HFFc6 (cell line): ENCODE measurements around the gene EXOC2. TPM values are rescaled to one million over a fixed set of nuclear protein-coding genes. Genes with fewer than 3 reads are reported as not detected.

Experiments used
- DNase-seq: peaks from one replicate; pipeline ENCODE4 v3.0.0-alpha.2; 2018
- H3K27ac Mint-ChIP-seq: 2 replicates; pipeline ENCODE4 v1.8.0; 2020; ENCODE audit warnings: mild to moderate bottlenecking, mixed read lengths
- H3K27me3 Mint-ChIP-seq: 2 replicates; pipeline ENCODE4 v1.8.0; 2021; ENCODE audit warnings: mild to moderate bottlenecking, moderate library complexity, mixed read lengths; ENCODE audit not compliant: insufficient read depth
- H3K36me3 Mint-ChIP-seq: 2 replicates; pipeline ENCODE4 v1.8.0; 2021; ENCODE audit warnings: low read depth, mixed read lengths
- H3K4me1 Mint-ChIP-seq: 2 replicates; pipeline ENCODE4 v1.8.0; 2020; ENCODE audit warnings: low read depth, mixed read lengths
- H3K4me3 Mint-ChIP-seq: 2 replicates; pipeline ENCODE4 v1.8.0; 2020; ENCODE audit warnings: mild to moderate bottlenecking, moderate library complexity, mixed read lengths
- H3K9me3 Mint-ChIP-seq: 2 replicates; pipeline ENCODE4 v1.8.0; 2020; ENCODE audit warnings: mild to moderate bottlenecking, mixed read lengths
- total RNA-seq, 6 experiments: library from RNA; stranded (reverse); fragmentation: NEBNext Ultra II Directional; extraction: Animal tissue kit (Norgen Biotek cat#: 25700); gene quantifications; 2 replicates in 1 of 6; 3 replicates in 5 of 6; pipeline ENCODE4 v1.2.3, GENCODE V29; 2021
- TF ChIP-seq, protein P1 (sequence below): fragments of 200-600 bp; sonication (generic); IDR thresholded peaks from 2 replicates; pipeline ENCODE4 v1.5.0; 2021; ENCODE audit warnings: antibody characterized with exemption, mild to moderate bottlenecking

The EXOC2 gene
- total RNA-seq, 6 experiments from 2014 or later, result 19.3 to 22.4 (median 20.3) TPM

DNA sequence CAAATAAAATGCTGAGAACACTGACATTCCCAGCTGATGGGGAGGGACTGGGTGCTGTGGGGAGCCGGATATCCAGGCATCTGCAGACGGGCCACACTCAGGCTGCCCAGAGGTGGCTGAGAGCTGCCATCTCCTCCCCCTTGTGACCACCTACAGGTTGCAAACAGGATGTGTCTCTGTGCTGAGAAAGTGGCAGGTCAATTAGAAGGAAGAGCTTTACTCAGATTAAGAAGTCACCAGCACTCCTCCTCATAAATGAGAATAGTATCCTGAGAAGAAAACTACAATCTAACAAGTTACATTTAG, 99.1 kb downstream of the EXOC2 start:
- Mint-ChIP-seq H3K4me1 (no peaks in the 10 kb centered on the region), H3K27ac (no peak overlapping the region), H3K36me3 (no peaks in the 10 kb centered on the region), H3K4me3 (no peak overlapping the region), H3K27me3 (no peaks in the 10 kb centered on the region), H3K9me3 (no peaks in the 10 kb centered on the region)
- DNase-seq, result no peak
- TF ChIP-seq, protein P1, sequence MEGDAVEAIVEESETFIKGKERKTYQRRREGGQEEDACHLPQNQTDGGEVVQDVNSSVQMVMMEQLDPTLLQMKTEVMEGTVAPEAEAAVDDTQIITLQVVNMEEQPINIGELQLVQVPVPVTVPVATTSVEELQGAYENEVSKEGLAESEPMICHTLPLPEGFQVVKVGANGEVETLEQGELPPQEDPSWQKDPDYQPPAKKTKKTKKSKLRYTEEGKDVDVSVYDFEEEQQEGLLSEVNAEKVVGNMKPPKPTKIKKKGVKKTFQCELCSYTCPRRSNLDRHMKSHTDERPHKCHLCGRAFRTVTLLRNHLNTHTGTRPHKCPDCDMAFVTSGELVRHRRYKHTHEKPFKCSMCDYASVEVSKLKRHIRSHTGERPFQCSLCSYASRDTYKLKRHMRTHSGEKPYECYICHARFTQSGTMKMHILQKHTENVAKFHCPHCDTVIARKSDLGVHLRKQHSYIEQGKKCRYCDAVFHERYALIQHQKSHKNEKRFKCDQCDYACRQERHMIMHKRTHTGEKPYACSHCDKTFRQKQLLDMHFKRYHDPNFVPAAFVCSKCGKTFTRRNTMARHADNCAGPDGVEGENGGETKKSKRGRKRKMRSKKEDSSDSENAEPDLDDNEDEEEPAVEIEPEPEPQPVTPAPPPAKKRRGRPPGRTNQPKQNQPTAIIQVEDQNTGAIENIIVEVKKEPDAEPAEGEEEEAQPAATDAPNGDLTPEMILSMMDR, result no peak

DNA sequence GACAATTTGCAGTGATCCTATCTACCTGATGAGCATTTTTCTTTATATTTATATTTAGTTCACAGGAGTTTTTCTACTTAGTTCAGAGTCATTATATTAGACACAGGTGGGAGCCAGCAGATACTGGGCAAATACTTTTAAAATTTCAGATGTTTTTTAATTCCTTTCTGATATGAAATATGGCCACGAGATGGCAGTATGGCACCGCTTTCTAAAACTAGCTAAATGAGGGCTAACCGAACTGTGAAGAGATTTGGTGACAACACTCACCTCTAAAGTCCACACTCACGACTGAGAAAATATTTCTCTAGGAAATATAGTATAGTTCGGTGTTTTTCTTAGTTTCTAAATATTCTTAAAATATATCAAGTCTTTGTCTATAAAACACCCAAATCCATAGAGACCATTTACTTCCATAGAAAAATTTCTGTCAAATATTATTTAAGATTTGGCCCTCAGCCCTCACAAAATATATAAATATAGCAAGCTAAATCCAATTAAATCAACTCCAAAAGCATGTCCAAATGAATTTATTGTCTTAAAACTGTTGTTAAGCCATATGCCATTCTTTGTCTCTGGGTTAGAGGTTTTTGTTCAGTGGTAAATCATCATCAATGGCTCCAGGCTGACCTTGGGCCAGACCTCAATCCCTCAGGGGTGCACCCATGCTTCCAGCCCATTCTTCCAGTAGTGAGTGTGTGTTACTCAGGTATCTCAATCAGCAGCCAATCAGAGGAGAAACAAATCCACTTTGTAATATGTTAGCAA, 99.6 kb downstream of the EXOC2 start:
- Mint-ChIP-seq H3K4me1 (no peaks in the 10 kb centered on the region), H3K4me3 (no peak overlapping the region)
- TF ChIP-seq, protein P1, result peak; percentile 91

GRCh38 chr6:589090-589489, 103.8 kb downstream of the EXOC2 start:
- no peak for DNase-seq
- Mint-ChIP-seq H3K4me1 (no peaks in the 10 kb centered on the region), H3K27ac (no peak overlapping the region), H3K36me3 (no peaks in the 10 kb centered on the region), H3K4me3 (no peak overlapping the region), H3K27me3 (no peaks in the 10 kb centered on the region), H3K9me3 (no peaks in the 10 kb centered on the region)
- TF ChIP-seq, protein P1, result no peak

More for the DNA sequence above, 99.6 kb downstream of the EXOC2 start:
- H3K27ac Mint-ChIP-seq, result no peak overlapping the region
- H3K27me3 Mint-ChIP-seq, result no peaks in the 10 kb centered on the region
- H3K36me3 Mint-ChIP-seq, result no peaks in the 10 kb centered on the region
- no peaks in the 10 kb centered on the region for H3K9me3 Mint-ChIP-seq
- DNase-seq, result peak; percentile 44

- no peak overlapping the region for H3K4me3 Mint-ChIP-seq
- no peak for DNase-seq
- no peaks in the 10 kb centered on the region for H3K4me1 Mint-ChIP-seq
- TF ChIP-seq, protein P1, result no peak
- no peaks in the 10 kb centered on the region for H3K36me3 Mint-ChIP-seq
- no peak overlapping the region for H3K27ac Mint-ChIP-seq
- no peaks in the 10 kb centered on the region for H3K9me3 Mint-ChIP-seq
- no peaks in the 10 kb centered on the region for H3K27me3 Mint-ChIP-seq
Measured at GRCh38 chr6:586553-586952, 106.4 kb downstream of the EXOC2 start.

GRCh38 chr6:583635-584034, 109.3 kb downstream of the EXOC2 start:
- no peaks in the 10 kb centered on the region for H3K4me1 Mint-ChIP-seq
- no peaks in the 10 kb centered on the region for H3K36me3 Mint-ChIP-seq
- H3K27ac Mint-ChIP-seq, result no peak overlapping the region
- TF ChIP-seq, protein P1, result no peak
- H3K4me3 Mint-ChIP-seq, result no peak overlapping the region
- no peaks in the 10 kb centered on the region for H3K27me3 Mint-ChIP-seq
- DNase-seq, result no peak
- no peaks in the 10 kb centered on the region for H3K9me3 Mint-ChIP-seq
